CD1c-positive myeloid dendritic cell (primary cell): ENCODE data around the gene GDF2.
A peak's percentile ranks its signal among the peaks of the same experiment; 100 is the strongest.

ENCODE experiments used
- DNase-seq: peaks from one replicate; pipeline ENCODE4 v3.0.0-alpha.2; 2016; ENCODE audit errors: extremely low spot score

Gene GDF2

GRCh38 chr10:47291682-47292081, 30.6 kb upstream of the GDF2 start:
- no peak for DNase-seq

- DNase-seq, result no peak
Measured at GRCh38 chr10:47294057-47294456, 28.2 kb upstream of the GDF2 start.

GRCh38 chr10:47294501-47294900, 27.8 kb upstream of the GDF2 start:
- DNase-seq, result no peak

GRCh38 chr10:47295411-47295810, 26.8 kb upstream of the GDF2 start:
- DNase-seq, result no peak

- DNase-seq, result peak; percentile 10
Measured at GRCh38 chr10:47296156-47296894, 25.9 kb upstream of the GDF2 start.

GRCh38 chr10:47296941-47297340, 25.3 kb upstream of the GDF2 start:
- DNase-seq, result no peak

GRCh38 chr10:47297866-47298540, 24.3 kb upstream of the GDF2 start:
- DNase-seq, result no peak

- DNase-seq, result no peak
Measured at GRCh38 chr10:47298715-47299114, 23.5 kb upstream of the GDF2 start.

- DNase-seq, result no peak
Measured at GRCh38 chr10:47299611-47300428, 22.4 kb upstream of the GDF2 start, which contains the start of gene GDF10. Gene GDF10, plus strand, starts transcription at chr10:47300197. Its CDS starts 455 bp downstream, at chr10:47300652.

GRCh38 chr10:47300429-47300931, 21.8 kb upstream of the GDF2 start:
- no peak for DNase-seq

- DNase-seq, result no peak
Measured at GRCh38 chr10:47301833-47302232, 20.4 kb upstream of the GDF2 start.

- no peak for DNase-seq
Measured at GRCh38 chr10:47303105-47303504, 19.1 kb upstream of the GDF2 start.

- no peak for DNase-seq
Measured at GRCh38 chr10:47303866-47304265, 18.4 kb upstream of the GDF2 start.

- no peak for DNase-seq
Measured at GRCh38 chr10:47305566-47305965, 16.7 kb upstream of the GDF2 start.

- DNase-seq, result no peak
Measured at GRCh38 chr10:47306387-47307210, 15.7 kb upstream of the GDF2 start.

GRCh38 chr10:47307381-47307780, 14.9 kb upstream of the GDF2 start:
- DNase-seq, result no peak

- DNase-seq, result no peak
Measured at GRCh38 chr10:47308775-47309174, 13.5 kb upstream of the GDF2 start.

GRCh38 chr10:47309408-47310089, 12.7 kb upstream of the GDF2 start:
- no peak for DNase-seq

- DNase-seq, result no peak
Measured at GRCh38 chr10:47310090-47310505, 12.2 kb upstream of the GDF2 start.

GRCh38 chr10:47311193-47311931, 10.9 kb upstream of the GDF2 start:
- DNase-seq, result no peak
